Neuronal stem cell (in vitro differentiated cells): ENCODE results near the gene PCDH7.

ENCODE experiments used
- DNase-seq: peaks from one replicate; pipeline ENCODE4 v3.0.0-alpha.2; 2013; ENCODE audit warnings: low spot score
- H2AFZ ChIP-seq: one replicate; pipeline ENCODE4 v1.6.1; 2013; ENCODE audit warnings: mild to moderate bottlenecking, low read length, inconsistent platforms
- H2AK5ac ChIP-seq: 2 replicates; pipeline ENCODE4 v1.6.1; 2013; ENCODE audit warnings: low read depth, mild to moderate bottlenecking, inconsistent platforms, low read length, moderate library complexity, mixed read lengths
- H2BK120ac ChIP-seq: 2 replicates; pipeline ENCODE4 v1.6.1; 2013; ENCODE audit warnings: low read depth, mild to moderate bottlenecking, inconsistent platforms, low read length, moderate library complexity, mixed read lengths
- H2BK12ac ChIP-seq: one replicate; pipeline ENCODE4 v1.6.1; 2013; ENCODE audit warnings: low read length, inconsistent platforms
- H2BK15ac ChIP-seq: 2 replicates; pipeline ENCODE4 v1.6.1; 2013; ENCODE audit warnings: mild to moderate bottlenecking, low read length, inconsistent platforms, mixed read lengths
- H2BK5ac ChIP-seq: one replicate; pipeline ENCODE4 v1.6.1; 2013; ENCODE audit warnings: inconsistent platforms, mild to moderate bottlenecking, low read length, moderate library complexity
- H3K14ac ChIP-seq: one replicate; pipeline ENCODE4 v1.6.1; 2013; ENCODE audit warnings: low read length, inconsistent platforms
- H3K18ac ChIP-seq: 2 replicates; pipeline ENCODE4 v1.6.1; 2013; ENCODE audit warnings: low read length, inconsistent platforms
- H3K23ac ChIP-seq: 2 replicates; pipeline ENCODE4 v1.6.1; 2013; ENCODE audit warnings: low read depth, mild to moderate bottlenecking, mixed read lengths, low read length, inconsistent platforms; ENCODE audit not compliant: poor library complexity
- H3K27ac ChIP-seq: replicated peaks from 3 replicates; pipeline ENCODE4 v1.5.1; 2013; ENCODE audit warnings: low read length, inconsistent platforms
- H3K27me3 ChIP-seq, 3 experiments: 2 replicates each; pipeline ENCODE4 v1.6.1; 2013; ENCODE audit warnings: low read length in 3 of 3, mild to moderate bottlenecking in 2 of 3, inconsistent platforms in 1 of 3, low read depth in 1 of 3, mixed read lengths in 1 of 3, moderate library complexity in 1 of 3; ENCODE audit not compliant: control insufficient read depth in 3 of 3, insufficient read depth in 3 of 3
- H3K36me3 ChIP-seq, 2 donors: replicated peaks in 1 of 2; 2 replicates each; pipeline ENCODE4 v1.6.1; 2013; ENCODE audit warnings: low read length in 2 of 2; ENCODE audit not compliant: control insufficient read depth in 2 of 2, insufficient read depth in 2 of 2
- H3K4ac ChIP-seq: 2 replicates; pipeline ENCODE4 v1.6.1; 2013; ENCODE audit warnings: inconsistent platforms, mild to moderate bottlenecking, low read length, moderate library complexity
- H3K4me1 ChIP-seq, 2 donors: 1 replicate in 1 of 2; 2 replicates in 1 of 2; pipeline ENCODE4 v1.6.1; 2013; ENCODE audit warnings: low read length in 2 of 2, low read depth in 1 of 2; ENCODE audit not compliant: control insufficient read depth in 2 of 2, insufficient read depth in 1 of 2
- H3K4me2 ChIP-seq: one replicate; pipeline ENCODE4 v1.6.1; 2013; ENCODE audit warnings: mild to moderate bottlenecking, low read length, inconsistent platforms; ENCODE audit not compliant: insufficient read depth, poor library complexity, severe bottlenecking
- H3K4me3 ChIP-seq, 2 donors: 2 replicates each; pipeline ENCODE4 v1.5.1; 2013; ENCODE audit warnings: low read length in 2 of 2, mild to moderate bottlenecking in 2 of 2, inconsistent platforms in 1 of 2, moderate library complexity in 1 of 2
- H3K79me1 ChIP-seq: one replicate; pipeline ENCODE4 v1.6.1; 2013; ENCODE audit warnings: low read depth, mild to moderate bottlenecking, inconsistent platforms, low read length, moderate library complexity
- H3K9ac ChIP-seq: one replicate; pipeline ENCODE4 v1.6.1; 2013; ENCODE audit warnings: mild to moderate bottlenecking, low read depth, low read length, inconsistent platforms; ENCODE audit not compliant: poor library complexity
- H3K9me3 ChIP-seq, 2 donors: replicated peaks in 1 of 2; 2 replicates each; pipeline versions ENCODE3 to v1.6.1; 2013; ENCODE audit warnings: low read length in 2 of 2, mild to moderate bottlenecking in 2 of 2, inconsistent platforms in 1 of 2, low read depth in 1 of 2, mixed read lengths in 1 of 2, moderate library complexity in 1 of 2; ENCODE audit not compliant: control insufficient read depth in 2 of 2, insufficient read depth in 1 of 2
- H4K8ac ChIP-seq: one replicate; pipeline ENCODE4 v1.6.1; 2013; ENCODE audit warnings: low read depth, mild to moderate bottlenecking, inconsistent platforms, low read length, moderate library complexity
- H4K91ac ChIP-seq: one replicate; pipeline ENCODE4 v1.6.1; 2013; ENCODE audit warnings: low read length, low read depth, mild to moderate bottlenecking, inconsistent platforms; ENCODE audit not compliant: poor library complexity
- WGBS, 2 donors: extraction: QIAGEN DNeasy Blood & Tissue Kit; methylation state at CpG; one replicate each; pipeline ENCODE4 v1.1.7; 2013; ENCODE audit warnings: missing lambda C conversion rate in 2 of 2, mixed read lengths in 1 of 2; ENCODE audit not compliant: insufficient read length in 2 of 2, insufficient replicate concordance in 1 of 2; ENCODE audit errors: extremely low coverage in 2 of 2; 5-methylcytosine and 5-hydroxymethylcytosine counted together

Gene PCDH7

DNA sequence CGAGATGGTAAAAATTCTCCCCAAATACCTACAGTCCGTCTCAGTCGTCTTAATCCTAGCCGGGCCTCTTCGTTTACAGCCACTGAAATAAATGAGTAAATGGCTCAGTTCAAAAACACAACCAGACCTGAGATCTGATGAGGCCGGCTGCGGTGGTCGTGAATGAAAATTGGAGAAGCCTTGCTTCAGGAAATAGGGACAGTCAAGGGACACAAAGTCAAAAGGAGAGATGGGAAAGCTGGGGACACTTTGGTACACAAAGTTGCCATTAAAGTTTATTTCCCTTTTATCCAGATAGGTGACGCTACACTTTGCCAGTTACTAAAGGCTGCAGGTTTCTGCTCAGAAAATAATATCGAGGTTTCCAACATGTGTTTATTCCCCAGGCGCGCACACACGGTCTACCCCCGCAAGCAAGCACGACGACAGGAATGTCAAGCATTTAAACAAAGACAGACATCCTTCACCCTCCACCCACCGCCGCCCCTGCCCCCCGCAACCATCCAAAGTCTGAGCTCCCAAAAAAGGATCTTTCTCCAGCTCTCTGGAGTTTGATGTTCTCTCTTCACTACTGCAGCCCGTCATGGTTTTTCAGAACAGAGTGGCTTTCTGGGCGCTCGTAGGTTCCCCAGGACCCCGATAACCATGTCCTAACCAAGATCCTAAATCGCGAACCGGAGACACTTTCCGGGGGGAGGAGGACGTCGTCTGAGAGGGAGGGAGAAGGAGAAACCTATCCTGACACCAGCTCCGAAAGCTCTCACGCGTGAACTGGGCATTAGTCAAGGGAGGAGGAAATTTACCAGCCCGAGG lies 1.3 kb upstream of the PCDH7 start:
- H3K9me3 ChIP-seq: peaks cover 1 to 17% of the 10 kb centered on the region in 2 donors
- peak overlapping the region; percentile 96 for H3K27ac ChIP-seq
- no peak overlapping the region for H3K4ac ChIP-seq
- peak overlapping the region; percentile 99 for H2AFZ ChIP-seq
- peak overlapping the region; percentile 43 for H4K91ac ChIP-seq
- WGBS, 2 donors: no CpG with 5 or more reads among the region's 33 CpGs
- H2BK15ac ChIP-seq: peak overlapping the region; percentile 73
- H2AK5ac ChIP-seq: no peak overlapping the region
- no peak overlapping the region for H4K8ac ChIP-seq
- peak overlapping the region; percentile 77 to 82 for H3K4me3 ChIP-seq
- no peak overlapping the region for H2BK12ac ChIP-seq
- H3K4me1 ChIP-seq: peaks cover 2 to 7% of the 10 kb centered on the region in 2 donors
- H3K23ac ChIP-seq: peak overlapping the region; percentile 80
- peak; percentile 43 for DNase-seq
- H3K4me2 ChIP-seq: peak overlapping the region; percentile 98
- peaks cover 0 to 14% (median 0%) of the 10 kb centered on the region in 3 experiments for H3K27me3 ChIP-seq
- H3K79me1 ChIP-seq: peaks cover 12% of the 10 kb centered on the region
- H2BK120ac ChIP-seq: no peak overlapping the region
- peak overlapping the region; percentile 63 for H3K9ac ChIP-seq
- no peak overlapping the region for H2BK5ac ChIP-seq
- H3K14ac ChIP-seq: peak overlapping the region; percentile 97
- peaks cover 0 to 8% of the 10 kb centered on the region in 2 donors for H3K36me3 ChIP-seq
- H3K18ac ChIP-seq: peak overlapping the region; percentile 95

DNA sequence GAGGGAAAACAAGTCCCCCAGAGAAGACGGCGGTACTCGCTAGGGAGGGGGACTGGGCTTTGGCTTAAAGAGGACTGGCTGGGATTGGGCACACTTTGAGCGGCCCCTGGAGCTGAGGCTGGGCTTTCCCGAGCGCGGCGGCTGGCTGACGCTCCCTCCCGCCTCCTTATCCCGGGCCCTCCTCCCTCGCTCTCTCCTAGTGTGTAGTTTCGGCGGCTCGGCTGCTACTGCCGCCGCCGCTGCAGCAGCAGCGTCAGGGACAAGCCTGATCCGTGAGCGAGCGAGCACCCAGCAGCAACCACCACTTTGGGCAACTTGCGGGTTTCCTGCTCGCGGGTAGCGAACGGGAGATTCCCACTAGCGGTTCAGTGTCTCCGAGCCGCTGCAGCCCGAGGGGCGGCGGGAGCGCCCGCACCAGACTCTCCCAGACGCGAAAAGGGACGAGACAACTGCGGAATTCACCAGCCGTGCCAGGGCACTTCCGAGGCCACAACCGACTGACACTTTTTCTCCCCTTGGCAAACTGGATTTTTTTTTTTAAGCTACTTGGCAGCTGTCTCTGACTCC lies 632 bp upstream of the PCDH7 start:
- peak; percentile 67 for DNase-seq
- Histone ChIP-seq H3K4ac (no peak overlapping the region), H3K4me1 (peaks cover 2 to 8% of the 10 kb centered on the region in 2 donors)

DNA sequence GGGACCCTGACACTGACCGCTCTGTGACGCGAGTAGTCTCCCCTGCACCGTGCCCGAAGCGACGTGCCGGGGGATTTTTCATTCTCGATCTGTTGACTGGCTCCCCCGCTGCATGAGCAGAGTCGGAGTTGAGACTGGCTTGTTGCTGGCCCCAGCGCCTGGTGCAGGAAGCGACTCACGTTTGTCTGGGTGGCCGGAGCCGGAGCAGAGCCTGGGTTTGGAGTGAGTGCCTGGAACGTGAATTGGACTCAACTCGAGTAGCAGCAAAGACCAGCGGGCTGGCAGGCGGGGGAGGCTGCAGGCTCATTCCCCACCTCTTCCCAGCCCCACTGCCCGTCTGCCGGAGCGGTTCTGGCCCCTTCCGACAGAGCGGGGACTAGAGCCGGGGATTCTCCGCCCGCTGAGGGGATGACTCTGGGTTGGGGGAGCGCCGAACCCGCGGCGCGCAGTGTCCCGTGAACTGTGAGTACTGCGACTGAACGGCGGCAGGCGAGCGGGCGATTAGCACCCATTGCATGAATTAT lies 554 bp downstream of the PCDH7 start:
- H2AK5ac ChIP-seq: no peak overlapping the region
- H3K79me1 ChIP-seq: peaks cover 12% of the 10 kb centered on the region
- peaks cover 1 to 18% of the 10 kb centered on the region in 2 donors for H3K9me3 ChIP-seq
- H3K4me3 ChIP-seq: peak overlapping the region; percentile 77 to 82
- no CpG with 5 or more reads among the region's 41 CpGs for WGBS, 2 donors
- peak overlapping the region; percentile 98 for H3K18ac ChIP-seq
- no peak overlapping the region for H2BK12ac ChIP-seq
- peaks cover 0 to 14% (median 0%) of the 10 kb centered on the region in 3 experiments for H3K27me3 ChIP-seq
- no peak overlapping the region for H4K8ac ChIP-seq
- no peak overlapping the region for H2BK120ac ChIP-seq
- H3K36me3 ChIP-seq: peaks cover 0 to 8% of the 10 kb centered on the region in 2 donors
- H3K4me2 ChIP-seq: peak overlapping the region; percentile 98
- H3K4ac ChIP-seq: no peak overlapping the region
- H4K91ac ChIP-seq: no peak overlapping the region
- H3K9ac ChIP-seq: peak overlapping the region; percentile 97
- peak overlapping the region; percentile 99 for H2AFZ ChIP-seq
- H3K14ac ChIP-seq: peak overlapping the region; percentile 64
- peak overlapping the region; percentile 84 for H2BK5ac ChIP-seq
- peak overlapping the region; percentile 11 for H3K27ac ChIP-seq
- peak overlapping the region; percentile 69 for H3K23ac ChIP-seq
- H2BK15ac ChIP-seq: peak overlapping the region; percentile 25
- peaks cover 2 to 8% of the 10 kb centered on the region in 2 donors for H3K4me1 ChIP-seq
- DNase-seq: peak; percentile 48

More for the DNA sequence above, 632 bp upstream of the PCDH7 start:
- H3K4me3 ChIP-seq: peak overlapping the region; percentile 77 to 82
- peak overlapping the region; percentile 80 for H3K23ac ChIP-seq
- H2AFZ ChIP-seq: peak overlapping the region; percentile 99
- H3K14ac ChIP-seq: peak overlapping the region; percentile 97
- peak overlapping the region; percentile 98 for H3K4me2 ChIP-seq
- peaks cover 0 to 14% (median 0%) of the 10 kb centered on the region in 3 experiments for H3K27me3 ChIP-seq
- H3K9ac ChIP-seq: peak overlapping the region; percentile 91
- peaks cover 0 to 8% of the 10 kb centered on the region in 2 donors for H3K36me3 ChIP-seq
- H2BK12ac ChIP-seq: no peak overlapping the region
- H2BK5ac ChIP-seq: peak overlapping the region; percentile 56
- H4K91ac ChIP-seq: peak overlapping the region; percentile 43
- H2BK15ac ChIP-seq: peak overlapping the region; percentile 73
- H3K18ac ChIP-seq: peak overlapping the region; percentile 95
- no peak overlapping the region for H2BK120ac ChIP-seq
- no CpG with 5 or more reads among the region's 42 CpGs for WGBS, 2 donors
- H3K27ac ChIP-seq: peak overlapping the region; percentile 89
- no peak overlapping the region for H4K8ac ChIP-seq
- H3K79me1 ChIP-seq: peaks cover 12% of the 10 kb centered on the region
- H3K9me3 ChIP-seq: peaks cover 1 to 18% of the 10 kb centered on the region in 2 donors
- no peak overlapping the region for H2AK5ac ChIP-seq
